Activated CD8-positive, alpha-beta memory T cell treated with anti-CD3 and anti-CD28 coated beads for 4 hours (primary cell): Measurements from ENCODE around the gene VAC14.

Experiments used
- DNase-seq, 2 donors: peaks; one replicate each; pipeline ENCODE4 v3.0.0-alpha.2; 2020; ENCODE audit warnings: low read depth in 2 of 2

The VAC14 gene

GRCh38 chr16:70692873-70693671 is 107.9 kb downstream of the VAC14 start:
- DNase-seq = no peak

GRCh38 chr16:70692130-70692872 is 108.7 kb downstream of the VAC14 start:
- no peak for DNase-seq

GRCh38 chr16:70691223-70692129 is 109.5 kb downstream of the VAC14 start:
- DNase-seq = no peak

- no peak for DNase-seq
These were observed 110.7 kb downstream of the VAC14 start for GRCh38 chr16:70689970-70690891.

GRCh38 chr16:70689035-70689969 is 111.7 kb downstream of the VAC14 start:
- no peak for DNase-seq

GRCh38 chr16:70688246-70688742 is 112.7 kb downstream of the VAC14 start:
- DNase-seq = no peak

GRCh38 chr16:70687671-70688245 is 113.2 kb downstream of the VAC14 start:
- no peak for DNase-seq

GRCh38 chr16:70687102-70687511 is 113.9 kb downstream of the VAC14 start:
- no peak for DNase-seq

GRCh38 chr16:70686376-70687101 is 114.4 kb downstream of the VAC14 start:
- DNase-seq = no peak

- no peak for DNase-seq
These were observed 115.0 kb downstream of the VAC14 start, which contains the start of gene MTSS2 for GRCh38 chr16:70685938-70686375. TSS of gene MTSS2 (minus strand) at chr16:70686053. CDS start at chr16:70685791, 262 bp downstream.

GRCh38 chr16:70685061-70685937 is 115.7 kb downstream of the VAC14 start:
- DNase-seq = no peak

- no peak for DNase-seq
These were observed 116.6 kb downstream of the VAC14 start for GRCh38 chr16:70684146-70685060.

- DNase-seq = no peak
These were observed 117.6 kb downstream of the VAC14 start for GRCh38 chr16:70683146-70683944.

GRCh38 chr16:70682239-70683145 is 118.5 kb downstream of the VAC14 start:
- no peak for DNase-seq
